ENCODE measurements around the gene CLN6. TPM values are rescaled to one million over a fixed set of nuclear protein-coding genes. Genes with fewer than 3 reads are reported as not detected.
A peak's percentile ranks its signal among the peaks of the same experiment; 100 is the strongest.
"Not testable (repeated sequence)": the region's sequence is repeated elsewhere in the genome, so short reads cannot be mapped to it uniquely, and the experiment has no call there.

Gene CLN6
- total RNA-seq, 2 experiments from 2014 or later, result 60.2 to 117 TPM

GRCh38 chr15:68227643-68228142, 1.8 kb downstream of the CLN6 start:
- peak; percentile 14 for DNase-seq (ENCODE audit: low spot score)
- peak overlapping the region; percentile 80 for H3K4me3 ChIP-seq (ENCODE audit: low read depth, low read length, poor library complexity, severe bottlenecking)
- peaks cover 8% of the 10 kb centered on the region; the same call in 1 of the 2 replicates for H3K9me3 ChIP-seq (ENCODE audit: low read length)
- peaks cover 63% of the 10 kb centered on the region for H3K79me2 ChIP-seq (ENCODE audit: insufficient read depth, low read depth, low read length)
- BruUV-seq (replicated peaks), result no TSS peak
- H3K4me1 ChIP-seq (ENCODE audit: insufficient read depth, low read length, poor library complexity, severe bottlenecking), result peaks cover 56% of the 10 kb centered on the region
- CTCF ChIA-PET (ENCODE audit: unreplicated experiment), result no interaction called here
- POLR2A ChIA-PET, result interaction anchor here (0.7 to 1.3 kb wide), 4 partner anchors 9 to 43 kb away, joined by 3 to 5 read pairs (median 3); no protein-coding TSS in a partner anchor
- intact Hi-C loops (cut with micrococcal nuclease; ENCODE audit: unreplicated experiment), result loop anchor here (1.0 to 5.0 kb wide), 5 partner anchors 18 to 445 kb away; partner anchors contain the start of gene PIAS1
- H2AFZ ChIP-seq (ENCODE audit: low read length), result no peak overlapping the region
- H3K36me3 ChIP-seq (ENCODE audit: insufficient read depth, low read length), result peaks cover 28% of the 10 kb centered on the region
- H3K4me2 ChIP-seq (ENCODE audit: low read length), result peak overlapping the region; percentile 89
- no peaks in the 10 kb centered on the region for H4K20me1 ChIP-seq (ENCODE audit: insufficient read depth, low read length)
- H3K27ac ChIP-seq (ENCODE audit: low read depth, low read length, poor library complexity, severe bottlenecking), result peak overlapping the region; percentile 80
- no peaks in the 10 kb centered on the region for H3K9me2 ChIP-seq (ENCODE audit: insufficient read depth, low read length)
- TF ChIP-seq EZH2phosphoT487 (IDR thresholded peaks at IDR 0.05; ENCODE audit: borderline replicate concordance, low read depth, low read length) (no peak), CTCF (conservative IDR thresholded peaks at IDR 0.05; ENCODE audit: low read length) (no peak)

- not testable (repeated sequence) for BruUV-seq (replicated peaks)
- intact Hi-C loops (cut with micrococcal nuclease; ENCODE audit: unreplicated experiment), result loop anchor here (5.0 kb wide), 1 partner anchor 443 kb away; no protein-coding TSS in a partner anchor
These were observed 4.1 kb downstream of the CLN6 start for GRCh38 chr15:68225442-68225841.

GRCh38 chr15:68224546-68225250, 4.8 kb downstream of the CLN6 start:
- Histone ChIP-seq H3K9me2 (ENCODE audit: insufficient read depth, low read length) (no peaks in the 10 kb centered on the region), H4K20me1 (ENCODE audit: insufficient read depth, low read length) (no peaks in the 10 kb centered on the region), H3K36me3 (ENCODE audit: insufficient read depth, low read length) (peaks cover 38% of the 10 kb centered on the region), H3K4me2 (ENCODE audit: low read length) (peak overlapping the region; percentile 54), H3K4me3 (ENCODE audit: low read depth, low read length, poor library complexity, severe bottlenecking) (peak overlapping the region; percentile 35), H2AFZ (ENCODE audit: low read length) (no peak overlapping the region), H3K79me2 (ENCODE audit: insufficient read depth, low read depth, low read length) (peaks cover 72% of the 10 kb centered on the region), H3K4me1 (ENCODE audit: insufficient read depth, low read length, poor library complexity, severe bottlenecking) (peaks cover 41% of the 10 kb centered on the region), H3K9me3 (ENCODE audit: low read length) (peaks cover 8% of the 10 kb centered on the region; the same call in 1 of the 2 replicates), H3K27ac (ENCODE audit: low read depth, low read length, poor library complexity, severe bottlenecking) (peak overlapping the region; percentile 71)
- TSS peak; percentile 31 for BruUV-seq (replicated peaks)
- intact Hi-C loops (cut with micrococcal nuclease; ENCODE audit: unreplicated experiment), result loop anchor here (5.0 kb wide), 1 partner anchor 442 kb away; no protein-coding TSS in a partner anchor
- peak; percentile 79 for DNase-seq (ENCODE audit: low spot score)
- TF ChIP-seq EZH2phosphoT487 (IDR thresholded peaks at IDR 0.05; ENCODE audit: borderline replicate concordance, low read depth, low read length), result no peak
- TF ChIP-seq CTCF (conservative IDR thresholded peaks at IDR 0.05; ENCODE audit: low read length), result no peak
- CTCF ChIA-PET (ENCODE audit: unreplicated experiment), result interaction anchor here (0.6 kb wide), 1 partner anchor 232 kb away, joined by 3 read pairs; no protein-coding TSS in a partner anchor
- POLR2A ChIA-PET, result interaction anchor here (1.9 kb wide), 1 partner anchor 9 kb away, joined by 8 read pairs; no protein-coding TSS in a partner anchor

More at GRCh38 chr15:68225442-68225841, 4.1 kb downstream of the CLN6 start:
- H3K27ac ChIP-seq (ENCODE audit: low read depth, low read length, poor library complexity, severe bottlenecking), result peak overlapping the region; percentile 71
- H3K9me3 ChIP-seq (ENCODE audit: low read length); H2AFZ ChIP-seq (ENCODE audit: low read length); CTCF ChIA-PET (ENCODE audit: unreplicated experiment); H4K20me1 ChIP-seq (ENCODE audit: insufficient read depth, low read length); DNase-seq (ENCODE audit: low spot score); H3K9me2 ChIP-seq (ENCODE audit: insufficient read depth, low read length): not testable (repeated sequence)
- peaks cover 66% of the 10 kb centered on the region for H3K79me2 ChIP-seq (ENCODE audit: insufficient read depth, low read depth, low read length)
- peak overlapping the region; percentile 54 for H3K4me2 ChIP-seq (ENCODE audit: low read length)
- POLR2A ChIA-PET, result interaction anchor here (1.9 kb wide), 1 partner anchor 10 kb away, joined by 8 read pairs; no protein-coding TSS in a partner anchor
- peaks cover 30% of the 10 kb centered on the region for H3K36me3 ChIP-seq (ENCODE audit: insufficient read depth, low read length)
- H3K4me3 ChIP-seq (ENCODE audit: low read depth, low read length, poor library complexity, severe bottlenecking), result peak overlapping the region; percentile 35
- H3K4me1 ChIP-seq (ENCODE audit: insufficient read depth, low read length, poor library complexity, severe bottlenecking), result peaks cover 48% of the 10 kb centered on the region
